ENCODE results near the gene ST8SIA6. TPM values are rescaled to one million over a fixed set of nuclear protein-coding genes. Genes with fewer than 3 reads are reported as not detected.

Gene ST8SIA6
- total RNA-seq, 1 experiment from 2014 or later, result 0.19 TPM

- POLR2A ChIA-PET, result no interaction called here
- H3K4me3 Mint-ChIP-seq (ENCODE audit: unreplicated experiment), result no peak overlapping the region
- intact Hi-C loops (cut with micrococcal nuclease), result no loop called here
- H3K27ac Mint-ChIP-seq (ENCODE audit: low read depth, unreplicated experiment), result no peak overlapping the region
- TF ChIP-seq, protein P1, sequence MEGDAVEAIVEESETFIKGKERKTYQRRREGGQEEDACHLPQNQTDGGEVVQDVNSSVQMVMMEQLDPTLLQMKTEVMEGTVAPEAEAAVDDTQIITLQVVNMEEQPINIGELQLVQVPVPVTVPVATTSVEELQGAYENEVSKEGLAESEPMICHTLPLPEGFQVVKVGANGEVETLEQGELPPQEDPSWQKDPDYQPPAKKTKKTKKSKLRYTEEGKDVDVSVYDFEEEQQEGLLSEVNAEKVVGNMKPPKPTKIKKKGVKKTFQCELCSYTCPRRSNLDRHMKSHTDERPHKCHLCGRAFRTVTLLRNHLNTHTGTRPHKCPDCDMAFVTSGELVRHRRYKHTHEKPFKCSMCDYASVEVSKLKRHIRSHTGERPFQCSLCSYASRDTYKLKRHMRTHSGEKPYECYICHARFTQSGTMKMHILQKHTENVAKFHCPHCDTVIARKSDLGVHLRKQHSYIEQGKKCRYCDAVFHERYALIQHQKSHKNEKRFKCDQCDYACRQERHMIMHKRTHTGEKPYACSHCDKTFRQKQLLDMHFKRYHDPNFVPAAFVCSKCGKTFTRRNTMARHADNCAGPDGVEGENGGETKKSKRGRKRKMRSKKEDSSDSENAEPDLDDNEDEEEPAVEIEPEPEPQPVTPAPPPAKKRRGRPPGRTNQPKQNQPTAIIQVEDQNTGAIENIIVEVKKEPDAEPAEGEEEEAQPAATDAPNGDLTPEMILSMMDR (IDR thresholded peaks at IDR 0.05; ENCODE audit: unreplicated experiment), result no peak
- no TSS peak for BruUV-seq (replicated peaks)
- H3K4me1 Mint-ChIP-seq (ENCODE audit: insufficient read depth, unreplicated experiment), result peaks cover 7% of the 10 kb centered on the region
- CTCF ChIA-PET, result interaction anchor here (0.6 to 1.0 kb wide), 2 partner anchors 12 to 596 kb away, joined by 3 to 4 read pairs; no protein-coding TSS in a partner anchor
- DNase-seq (ENCODE audit: unreplicated experiment), result peak; percentile 12
- no peaks in the 10 kb centered on the region for H3K27me3 Mint-ChIP-seq (ENCODE audit: insufficient read depth, unreplicated experiment)
- H3K9me3 Mint-ChIP-seq (ENCODE audit: unreplicated experiment), result no peaks in the 10 kb centered on the region
- H3K36me3 Mint-ChIP-seq (ENCODE audit: insufficient read depth, unreplicated experiment), result no peaks in the 10 kb centered on the region
Observed at GRCh38 chr10:17423632-17424186, 30.7 kb downstream of the ST8SIA6 start.

- Mint-ChIP-seq H3K27me3 (ENCODE audit: insufficient read depth, unreplicated experiment) (no peaks in the 10 kb centered on the region), H3K4me1 (ENCODE audit: insufficient read depth, unreplicated experiment) (peaks cover 7% of the 10 kb centered on the region), H3K9me3 (ENCODE audit: unreplicated experiment) (no peaks in the 10 kb centered on the region), H3K36me3 (ENCODE audit: insufficient read depth, unreplicated experiment) (no peaks in the 10 kb centered on the region), H3K4me3 (ENCODE audit: unreplicated experiment) (no peak overlapping the region), H3K27ac (ENCODE audit: low read depth, unreplicated experiment) (no peak overlapping the region)
- intact Hi-C loops (cut with micrococcal nuclease), result no loop called here
- no peak for DNase-seq (ENCODE audit: unreplicated experiment)
- ChIA-PET CTCF (interaction anchor here (0.6 kb wide), 1 partner anchor 11 kb away, joined by 3 read pairs; no protein-coding TSS in a partner anchor), POLR2A (interaction anchor here (0.7 kb wide), 1 partner anchor 9 kb away, joined by 3 read pairs; no protein-coding TSS in a partner anchor)
- no TSS peak for BruUV-seq (replicated peaks)
- TF ChIP-seq, protein P1 (IDR thresholded peaks at IDR 0.05; ENCODE audit: unreplicated experiment), result no peak
Observed at GRCh38 chr10:17422931-17423330, 31.5 kb downstream of the ST8SIA6 start.

DNA sequence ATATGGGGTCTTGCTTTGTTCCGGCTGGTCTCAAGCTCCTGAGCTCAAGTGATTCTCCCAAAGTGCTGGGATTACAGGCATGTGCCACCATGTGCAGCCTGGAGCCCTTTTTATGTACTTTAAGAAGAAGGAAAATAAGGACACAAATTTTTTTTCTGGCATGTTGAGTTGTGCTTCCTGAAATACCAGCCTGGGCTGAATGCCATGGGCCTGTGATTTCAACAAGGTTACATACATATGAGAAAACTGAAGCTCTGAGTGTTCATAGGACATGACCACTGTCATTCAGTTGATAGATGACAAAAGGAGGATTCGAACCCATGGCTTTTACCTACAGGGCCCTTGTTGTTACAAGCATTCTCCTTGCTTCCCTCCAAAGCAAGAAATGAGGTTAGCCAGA lies 36.1 kb downstream of the ST8SIA6 start:
- H3K36me3 Mint-ChIP-seq (ENCODE audit: insufficient read depth, unreplicated experiment), result no peaks in the 10 kb centered on the region
- intact Hi-C loops (cut with micrococcal nuclease), result no loop called here
- peaks cover under 1% of the 10 kb centered on the region for H3K4me1 Mint-ChIP-seq (ENCODE audit: insufficient read depth, unreplicated experiment)
- no peak for DNase-seq (ENCODE audit: unreplicated experiment)
- peaks cover 14% of the 10 kb centered on the region for H3K27me3 Mint-ChIP-seq (ENCODE audit: insufficient read depth, unreplicated experiment)
- H3K27ac Mint-ChIP-seq (ENCODE audit: low read depth, unreplicated experiment), result no peak overlapping the region
- ChIA-PET CTCF (interaction anchor here (0.7 to 2.9 kb wide), 4 partner anchors 13 to 128 kb away, joined by 3 to 11 read pairs (median 6); no protein-coding TSS in a partner anchor), POLR2A (no interaction called here)
- TF ChIP-seq, protein P1 (IDR thresholded peaks at IDR 0.05; ENCODE audit: unreplicated experiment), result no peak
- H3K4me3 Mint-ChIP-seq (ENCODE audit: unreplicated experiment), result no peak overlapping the region
- BruUV-seq (replicated peaks), result no TSS peak
- H3K9me3 Mint-ChIP-seq (ENCODE audit: unreplicated experiment), result peaks cover 10% of the 10 kb centered on the region

GRCh38 chr10:17416442-17417211 lies 37.8 kb downstream of the ST8SIA6 start:
- no peak overlapping the region for H3K4me3 Mint-ChIP-seq (ENCODE audit: unreplicated experiment)
- TF ChIP-seq, protein P1 (IDR thresholded peaks at IDR 0.05; ENCODE audit: unreplicated experiment), result no peak
- POLR2A ChIA-PET, result no interaction called here
- H3K9me3 Mint-ChIP-seq (ENCODE audit: unreplicated experiment), result peaks cover 10% of the 10 kb centered on the region
- CTCF ChIA-PET, result interaction anchor here (0.6 to 2.9 kb wide), 4 partner anchors 11 to 1575 kb away, joined by 3 to 11 read pairs (median 4); no protein-coding TSS in a partner anchor
- no peaks in the 10 kb centered on the region for H3K36me3 Mint-ChIP-seq (ENCODE audit: insufficient read depth, unreplicated experiment)
- DNase-seq (ENCODE audit: unreplicated experiment), result no peak
- no peak overlapping the region for H3K27ac Mint-ChIP-seq (ENCODE audit: low read depth, unreplicated experiment)
- intact Hi-C loops (cut with micrococcal nuclease), result no loop called here
- H3K4me1 Mint-ChIP-seq (ENCODE audit: insufficient read depth, unreplicated experiment), result no peaks in the 10 kb centered on the region
- peaks cover 14% of the 10 kb centered on the region for H3K27me3 Mint-ChIP-seq (ENCODE audit: insufficient read depth, unreplicated experiment)
- BruUV-seq (replicated peaks), result no TSS peak
